Measurements from ENCODE around the gene SDC3. TPM values are rescaled to one million over a fixed set of nuclear protein-coding genes. Genes with fewer than 3 reads are reported as not detected.

The SDC3 gene
- total and polyA plus RNA-seq, 4 donors = 3.3 to 27.5 (median 16.6) TPM

- H3K27ac ChIP-seq (ENCODE audit: low read depth in 1 of 2, low read length in 2 of 2) = no peak overlapping the region
- 86% methylated on average over 13 of the region's 13 CpGs for WGBS
- H3K4me1 ChIP-seq (ENCODE audit: control insufficient read depth in 4 of 4, insufficient read depth in 4 of 4, low read length in 3 of 4) = peaks cover 0 to 12% (median 0%) of the 10 kb centered on the region in 4 donors
- no peak for DNase-seq (ENCODE audit: low spot score)
- TF ChIP-seq FOXA2 (IDR thresholded peaks at IDR 0.05) (no peak), ZBTB33 (IDR thresholded peaks at IDR 0.05) (no peak), HNF4G (IDR thresholded peaks at IDR 0.05) (no peak), YY1 (IDR thresholded peaks at IDR 0.05) (no peak), RAD21 (IDR thresholded peaks at IDR 0.05) (no peak), SP1 (IDR thresholded peaks at IDR 0.05) (no peak), GABPA (IDR thresholded peaks at IDR 0.05 in 1 of 2, conservative IDR thresholded peaks at IDR 0.05 in 1 of 2) (no peak), ATF3 (IDR thresholded peaks at IDR 0.05) (no peak), EGR1 (IDR thresholded peaks at IDR 0.05; ENCODE audit: low read depth in 2 of 2) (no peak), FOXA1 (IDR thresholded peaks at IDR 0.05) (no peak), HNF4A (conservative IDR thresholded peaks at IDR 0.05) (no peak), CTCF (IDR thresholded peaks at IDR 0.05; ENCODE audit: low read depth, low read length, missing input control) (no peak), RXRA (IDR thresholded peaks at IDR 0.05) (no peak), JUND (IDR thresholded peaks at IDR 0.05) (no peak), NR2F2 (IDR thresholded peaks at IDR 0.05) (no peak), TAF1 (conservative IDR thresholded peaks at IDR 0.05) (no peak), REST (IDR thresholded peaks at IDR 0.05) (no peak), MAX (IDR thresholded peaks at IDR 0.05) (no peak)
- H3K4me3 ChIP-seq (ENCODE audit: low read depth in 1 of 3, low read length in 3 of 3) = no peak overlapping the region
- H3K9ac ChIP-seq (ENCODE audit: low read depth in 1 of 2, low read length in 2 of 2) = no peak overlapping the region
- H3K27me3 ChIP-seq (ENCODE audit: control insufficient read depth in 4 of 4, insufficient read depth in 4 of 4, low read length in 3 of 4) = no peaks in the 10 kb centered on the region
- H3K9me3 ChIP-seq (ENCODE audit: control insufficient read depth in 4 of 4, low read length in 3 of 4) = no peaks in the 10 kb centered on the region
- no peaks in the 10 kb centered on the region for H3K36me3 ChIP-seq (ENCODE audit: control insufficient read depth in 4 of 4, insufficient read depth in 3 of 4, low read depth in 1 of 4, low read length in 3 of 4)
Measured at GRCh38 chr1:30878559-30878958, 30.0 kb downstream of the SDC3 start.

Measured in liver (tissue), 9 donors.